H1 (cell line): ENCODE data around the gene FOSB. TPM values are rescaled to one million over a fixed set of nuclear protein-coding genes. Genes with fewer than 3 reads are reported as not detected.

Experiments used
- CTCF ChIA-PET: fragments of 300-600 bp; sonication (Branson Sonifier 250); formaldehyde crosslinking; loops from one replicate; lab custom pipeline; 2021; ENCODE audit not compliant: partially characterized antibody; lab: Charles Lee
- POLR2A ChIA-PET: fragments of 300-600 bp; sonication (Branson Sonifier 250); formaldehyde crosslinking; loops from one replicate; lab custom pipeline; 2021; ENCODE audit warnings: inconsistent platforms; ENCODE audit not compliant: partially characterized antibody; lab: Charles Lee
- DNase-seq, 2 experiments: peaks; one replicate each; pipeline versions ENCODE4 v3.0.0 to v3.0.0-alpha.2; 2010 to 2022; ENCODE audit warnings: low spot score in 2 of 2, low read depth in 1 of 2, mixed read lengths in 1 of 2
- FAIRE-seq: peaks from 2 replicates; lab custom pipeline; 2011; peaks lifted over from hg19 to GRCh38; lab: Jason Lieb, UNC
- H2AFZ ChIP-seq: 2 replicates; pipeline ENCODE4 v1.8.1; 2012; ENCODE audit warnings: low read length, inconsistent platforms
- H2AK5ac ChIP-seq: 2 replicates; pipeline ENCODE4 v1.6.1; 2013; ENCODE audit warnings: low read depth, low read length
- H2BK120ac ChIP-seq: replicated peaks from 2 replicates; pipeline ENCODE3; 2013; ENCODE audit warnings: low read depth, low read length, inconsistent platforms
- H2BK12ac ChIP-seq: 2 replicates; pipeline ENCODE4 v1.6.1; 2013; ENCODE audit warnings: low read depth, low read length
- H2BK15ac ChIP-seq: 2 replicates; pipeline ENCODE4 v1.6.1; 2013; ENCODE audit warnings: low read length
- H2BK20ac ChIP-seq: 2 replicates; pipeline ENCODE4 v1.6.1; 2013; ENCODE audit warnings: low read length
- H2BK5ac ChIP-seq: 2 replicates; pipeline ENCODE4 v1.6.1; 2013; ENCODE audit warnings: low read depth, low read length
- H3K14ac ChIP-seq: 2 replicates; pipeline ENCODE4 v1.6.1; 2013; ENCODE audit warnings: inconsistent platforms; ENCODE audit not compliant: insufficient read length
- H3K18ac ChIP-seq: 2 replicates; pipeline ENCODE4 v1.6.1; 2013; ENCODE audit warnings: low read length; ENCODE audit errors: extremely low read depth
- H3K23ac ChIP-seq: 2 replicates; pipeline ENCODE4 v1.6.1; 2013; ENCODE audit warnings: inconsistent platforms; ENCODE audit not compliant: insufficient read length
- H3K23me2 ChIP-seq: 2 replicates; pipeline ENCODE4 v1.6.1; 2013; ENCODE audit warnings: low read depth, low read length
- H3K27ac ChIP-seq: 2 replicates; pipeline ENCODE4 v1.6.1; 2011; ENCODE audit warnings: low read depth, low read length, inconsistent platforms
- H3K27me3 ChIP-seq, 4 experiments: replicated peaks in 1 of 4; 1 replicate in 1 of 4; 2 replicates in 3 of 4; pipeline versions ENCODE4 v1.6.1 to v1.8.1; 2011 to 2013; ENCODE audit warnings: low read length in 3 of 4, mild to moderate bottlenecking in 3 of 4, inconsistent platforms in 2 of 4, mixed read lengths in 2 of 4, moderate library complexity in 1 of 4; ENCODE audit not compliant: control insufficient read depth in 3 of 4, insufficient read depth in 3 of 4; ENCODE audit errors: extremely low read depth in 1 of 4
- H3K36me3 ChIP-seq, 4 experiments: 2 replicates each; pipeline versions ENCODE4 v1.6.1 to v1.8.1; 2011 to 2013; ENCODE audit warnings: mild to moderate bottlenecking in 4 of 4, low read length in 3 of 4, moderate library complexity in 2 of 4, control low read depth in 1 of 4, inconsistent platforms in 1 of 4; ENCODE audit not compliant: insufficient read depth in 4 of 4, control insufficient read depth in 2 of 4
- H3K4ac ChIP-seq: replicated peaks from 2 replicates; pipeline ENCODE3; 2013; ENCODE audit warnings: low read length, low read depth, mixed read lengths, inconsistent platforms; ENCODE audit not compliant: insufficient read length
- H3K4me1 ChIP-seq, 4 experiments: replicated peaks in 1 of 4; 1 replicate in 1 of 4; 2 replicates in 3 of 4; pipeline versions ENCODE4 v1.6.1 to v1.8.1; 2011 to 2013; ENCODE audit warnings: low read length in 3 of 4, inconsistent platforms in 2 of 4, mixed read lengths in 1 of 4; ENCODE audit not compliant: insufficient read depth in 4 of 4, control insufficient read depth in 3 of 4
- H3K4me2 ChIP-seq, 2 experiments: 2 replicates each; pipeline versions ENCODE4 v1.6.1 to v1.8.1; 2011 to 2013; ENCODE audit warnings: low read depth in 2 of 2, low read length in 2 of 2, control low read depth in 1 of 2, inconsistent platforms in 1 of 2, mild to moderate bottlenecking in 1 of 2; ENCODE audit not compliant: insufficient read depth in 1 of 2
- H3K4me3 ChIP-seq, 4 experiments: fragments of 200-600, 300-600 bp in 1 of 4; sonication (generic), shearing (Covaris generic), sonication (Bioruptor Twin) in 1 of 4; 2 replicates each; pipeline versions ENCODE4 v1.5.1 to v1.8.1; 2011 to 2016; ENCODE audit warnings: low read length in 4 of 4, low read depth in 3 of 4, control low read depth in 2 of 4, inconsistent platforms in 2 of 4, mild to moderate bottlenecking in 2 of 4, mixed read lengths in 1 of 4, moderate library complexity in 1 of 4; ENCODE audit not compliant: insufficient read depth in 2 of 4; ENCODE audit errors: extremely low read depth in 1 of 4
- H3K56ac ChIP-seq: replicated peaks from 2 replicates; pipeline ENCODE3; 2013; ENCODE audit warnings: low read depth, mild to moderate bottlenecking, mixed read lengths, low read length, inconsistent platforms; ENCODE audit not compliant: insufficient read length
- H3K79me1 ChIP-seq: 2 replicates; pipeline ENCODE4 v1.6.1; 2013; ENCODE audit warnings: low read depth, low read length, control low read depth
- H3K79me2 ChIP-seq, 2 experiments: 2 replicates each; pipeline versions ENCODE4 v1.6.1 to v1.8.1; 2012 to 2013; ENCODE audit warnings: low read length in 2 of 2, mild to moderate bottlenecking in 2 of 2, inconsistent platforms in 1 of 2; ENCODE audit not compliant: insufficient read depth in 2 of 2, control insufficient read depth in 1 of 2
- H3K9ac ChIP-seq, 4 experiments: replicated peaks in 1 of 4; 1 replicate in 1 of 4; 2 replicates in 3 of 4; pipeline versions ENCODE4 v1.6.1 to v1.8.1; 2011 to 2013; ENCODE audit warnings: low read depth in 3 of 4, low read length in 3 of 4, control low read depth in 2 of 4, mild to moderate bottlenecking in 2 of 4, moderate library complexity in 2 of 4, inconsistent platforms in 1 of 4; ENCODE audit errors: extremely low read depth in 1 of 4
- H3K9me3 ChIP-seq, 2 experiments: 2 replicates each; pipeline versions ENCODE4 v1.6.1 to v1.8.1; 2012 to 2013; ENCODE audit warnings: mild to moderate bottlenecking in 2 of 2, moderate library complexity in 2 of 2, control low read depth in 1 of 2, inconsistent platforms in 1 of 2, low read depth in 1 of 2, low read length in 1 of 2, mixed read lengths in 1 of 2; ENCODE audit not compliant: insufficient read depth in 2 of 2
- H4K20me1 ChIP-seq, 2 experiments: replicated peaks in 1 of 2; 2 replicates each; pipeline versions ENCODE3 to v1.8.1; 2011 to 2013; ENCODE audit warnings: inconsistent platforms in 2 of 2, low read length in 2 of 2, mild to moderate bottlenecking in 1 of 2; ENCODE audit not compliant: insufficient read depth in 2 of 2, control insufficient read depth in 1 of 2
- H4K5ac ChIP-seq: 2 replicates; pipeline ENCODE4 v1.6.1; 2013; ENCODE audit warnings: low read length, low read depth, mixed read lengths, inconsistent platforms; ENCODE audit not compliant: insufficient read length
- H4K8ac ChIP-seq: 2 replicates; pipeline ENCODE4 v1.8.0; 2013; ENCODE audit warnings: mild to moderate bottlenecking, moderate library complexity, low read length, inconsistent platforms; ENCODE audit not compliant: insufficient read depth; ENCODE audit errors: extremely low read depth
- H4K91ac ChIP-seq: replicated peaks from 2 replicates; pipeline ENCODE3; 2013; ENCODE audit warnings: low read length, mixed read lengths, inconsistent platforms; ENCODE audit not compliant: insufficient read length
- CHD1 ChIP-seq: IDR thresholded peaks from 2 replicates; pipeline ENCODE4 v1.6.1; 2012; ENCODE audit warnings: low read depth, low read length, improper control_type of control experiment
- POLR2AphosphoS5 ChIP-seq: IDR thresholded peaks from 2 replicates; pipeline ENCODE4 v1.6.1; 2011; ENCODE audit warnings: low read depth, low read length
- SP2 ChIP-seq: IDR thresholded peaks from 2 replicates; pipeline ENCODE4 v1.6.1; 2012; ENCODE audit warnings: mild to moderate bottlenecking, low read length, inconsistent platforms
- TAF1 ChIP-seq: IDR thresholded peaks from 2 replicates; pipeline ENCODE4 v1.6.1; 2011; ENCODE audit warnings: mild to moderate bottlenecking, low read depth, low read length
- WGBS, 2 experiments: shearing (Covaris generic) in 1 of 2; methylation state at CpG; one replicate each; pipeline versions ENCODE4 v1.1.6 to v1.1.7; 2013 to 2015; ENCODE audit warnings: low lambda C conversion rate in 2 of 2, mixed read lengths in 2 of 2, inconsistent platforms in 1 of 2, low coverage in 1 of 2, missing lambda C conversion rate in 1 of 2; ENCODE audit not compliant: insufficient replicate concordance in 2 of 2, insufficient coverage in 1 of 2, insufficient read length in 1 of 2; ENCODE audit errors: extremely low coverage in 1 of 2, missing lambda C conversion rate in 1 of 2; 5-methylcytosine and 5-hydroxymethylcytosine counted together
- polyA plus RNA-seq, 7 experiments: library from polyadenylated mRNA; depleted of rRNA in 3 of 7; stranded (reverse) in 5 of 7; unstranded in 2 of 7; fragments of >200 nt in 5 of 7; fragments of 200-250 nt in 2 of 7; gene quantifications; 1 replicate in 5 of 7; 2 replicates in 1 of 7; 4 replicates in 1 of 7; pipeline versions ENCODE4 v1.2.1 to v1.2.3, GENCODE V29; 2011 to 2013; ENCODE audit warnings: missing spikeins in 2 of 7, mixed read lengths in 2 of 7
- total RNA-seq: library from RNA; stranded (reverse); fragmentation: NEBNext Ultra II Directional; extraction: Animal tissue kit (Norgen Biotek cat#: 25700); gene quantifications from 2 replicates; pipeline ENCODE4 v1.2.1, GENCODE V29; 2021

Gene FOSB
- total and polyA plus RNA-seq, 2 of the 8 experiments (the other 6 are each of a cell fraction or from before 2014, with no cell fraction given), result 0.44 to 2.7 TPM

- ChIA-PET CTCF (interaction anchor here (0.9 to 32.9 kb wide), 8 partner anchors 11 to 69 kb away, joined by 3 to 760 read pairs (median 6); partner anchors contain the start of gene ERCC1), POLR2A (interaction anchor here (0.6 to 2.1 kb wide), 3 partner anchors 21 to 1301 kb away, joined by 3 to 10 read pairs (median 5); no protein-coding TSS in a partner anchor)
- H3K9ac ChIP-seq, result peak overlapping the region in 3 of 4 experiments; percentile 31 to 56 (median 40); a peak in 3 of 7 replicates
- H3K23me2 ChIP-seq, result peaks cover 17% of the 10 kb centered on the region; the same call in 1 of the 2 replicates
- H2BK120ac ChIP-seq, result no peak overlapping the region
- no peak overlapping the region for H4K91ac ChIP-seq
- 0 out of 2 replicates have a peak overlapping the region, but pooled peaks have one; percentile 72 for H2BK20ac ChIP-seq
- peak overlapping the region; percentile 60 for H3K18ac ChIP-seq
- no peaks in the 10 kb centered on the region for H3K9me3 ChIP-seq
- 0 out of 2 replicates have a peak overlapping the region, but pooled peaks have one; percentile 8 for H2BK5ac ChIP-seq
- H2AFZ ChIP-seq, result peak overlapping the region; percentile 42; the same call in 1 of the 2 replicates
- peak overlapping the region; percentile 97 for H2BK15ac ChIP-seq
- 34% methylated on average over 35 of the region's 44 CpGs; no CpG with 5 or more reads in 1 of the 2 experiments for WGBS, 2 experiments
- peak overlapping the region; percentile 9 to 53 (median 20); a peak in 6 of 8 replicates for H3K4me3 ChIP-seq
- FAIRE-seq, result no peak
- no peak overlapping the region for H3K14ac ChIP-seq
- H4K5ac ChIP-seq, result no peak overlapping the region
- no peak overlapping the region for H3K27ac ChIP-seq
- no peak overlapping the region for H3K4ac ChIP-seq
- peaks cover 2 to 19% (median 14%) of the 10 kb centered on the region in 4 experiments for H3K4me1 ChIP-seq
- H3K56ac ChIP-seq, result peak overlapping the region; percentile 24
- no peaks in the 10 kb centered on the region for H3K79me1 ChIP-seq
- H2BK12ac ChIP-seq, result peak overlapping the region; percentile 53; the same call in 1 of the 2 replicates
- DNase-seq, result peak in 1 of 2 experiments; percentile 70
- TF ChIP-seq CHD1 (no peak), POLR2AphosphoS5 (peak; percentile 53; the same call in 1 of the 2 replicates), SP2 (no peak), TAF1 (peak; percentile 49; the same call in 1 of the 2 replicates)
- no peak overlapping the region for H2AK5ac ChIP-seq
- H4K20me1 ChIP-seq, result peaks cover 0 to 3% of the 10 kb centered on the region in 2 experiments
- H3K27me3 ChIP-seq, result peaks cover 0 to 17% (median 17%) of the 10 kb centered on the region in 4 experiments; a peak in 4 of 7 replicates
- no peaks in the 10 kb centered on the region for H3K36me3 ChIP-seq
- H3K79me2 ChIP-seq, result no peaks in the 10 kb centered on the region
- H4K8ac ChIP-seq, result 0 out of 2 replicates have a peak overlapping the region, but pooled peaks have one; percentile 81
- H3K23ac ChIP-seq, result no peak overlapping the region
- peak overlapping the region; percentile 52 to 62 for H3K4me2 ChIP-seq
These were observed 5.0 kb downstream of the FOSB start for GRCh38 chr19:45472563-45473366.
